ENCODE data around the gene MLLT6. TPM values are rescaled to one million over a fixed set of nuclear protein-coding genes. Genes with fewer than 3 reads are reported as not detected.
A peak's percentile ranks its signal among the peaks of the same experiment; 100 is the strongest.

The MLLT6 gene
- total RNA-seq, 4 donors from 2014 or later, result 48.2 to 76.8 (median 56.3) TPM

DNA sequence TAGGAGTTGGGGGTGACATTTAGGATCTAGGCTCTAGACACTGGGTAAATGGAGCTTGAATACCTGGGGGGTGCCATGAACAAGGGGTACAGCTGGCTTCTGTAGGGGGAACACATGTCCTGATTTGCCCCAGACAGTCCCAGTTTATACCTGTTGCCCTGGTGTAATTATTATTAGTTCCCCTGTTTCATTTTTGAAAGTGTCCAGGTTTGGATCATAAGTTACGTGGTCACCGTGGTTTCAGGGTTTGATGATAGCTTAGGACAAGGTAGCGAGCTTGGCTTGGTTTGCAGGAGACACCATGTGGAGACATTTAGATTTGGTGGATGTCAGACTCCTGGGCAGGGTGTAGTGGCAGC is 5.5 kb downstream of the MLLT6 start:
- Histone ChIP-seq H3K27me3 (no peaks in the 10 kb centered on the region), H3K36me3 (peaks cover 0 to 51% of the 10 kb centered on the region in 2 donors), H3K9me3 (no peaks in the 10 kb centered on the region), H3K27ac (peak overlapping the region; percentile 66 to 100 (median 84)), H3K4me1 (peaks cover 59 to 61% of the 10 kb centered on the region in 2 donors), H3K4me3 (no peak overlapping the region)
- DNase-seq, result no peak
- intact Hi-C loops (cut with DNase I; ENCODE audit: low total_unique reads) (no loop called here), in situ Hi-C loops (cut with MboI; ENCODE audit: low sequenced_read_pairs in 4 of 4) (no loop called here)
- ATAC-seq, result no peak
- TF ChIP-seq POLR2A (IDR thresholded peaks at IDR 0.05), result no peak
- TF ChIP-seq, protein P1, sequence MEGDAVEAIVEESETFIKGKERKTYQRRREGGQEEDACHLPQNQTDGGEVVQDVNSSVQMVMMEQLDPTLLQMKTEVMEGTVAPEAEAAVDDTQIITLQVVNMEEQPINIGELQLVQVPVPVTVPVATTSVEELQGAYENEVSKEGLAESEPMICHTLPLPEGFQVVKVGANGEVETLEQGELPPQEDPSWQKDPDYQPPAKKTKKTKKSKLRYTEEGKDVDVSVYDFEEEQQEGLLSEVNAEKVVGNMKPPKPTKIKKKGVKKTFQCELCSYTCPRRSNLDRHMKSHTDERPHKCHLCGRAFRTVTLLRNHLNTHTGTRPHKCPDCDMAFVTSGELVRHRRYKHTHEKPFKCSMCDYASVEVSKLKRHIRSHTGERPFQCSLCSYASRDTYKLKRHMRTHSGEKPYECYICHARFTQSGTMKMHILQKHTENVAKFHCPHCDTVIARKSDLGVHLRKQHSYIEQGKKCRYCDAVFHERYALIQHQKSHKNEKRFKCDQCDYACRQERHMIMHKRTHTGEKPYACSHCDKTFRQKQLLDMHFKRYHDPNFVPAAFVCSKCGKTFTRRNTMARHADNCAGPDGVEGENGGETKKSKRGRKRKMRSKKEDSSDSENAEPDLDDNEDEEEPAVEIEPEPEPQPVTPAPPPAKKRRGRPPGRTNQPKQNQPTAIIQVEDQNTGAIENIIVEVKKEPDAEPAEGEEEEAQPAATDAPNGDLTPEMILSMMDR (IDR thresholded peaks at IDR 0.05 in 4 of 5, conservative IDR thresholded peaks at IDR 0.05 in 1 of 5), result no peak

DNA sequence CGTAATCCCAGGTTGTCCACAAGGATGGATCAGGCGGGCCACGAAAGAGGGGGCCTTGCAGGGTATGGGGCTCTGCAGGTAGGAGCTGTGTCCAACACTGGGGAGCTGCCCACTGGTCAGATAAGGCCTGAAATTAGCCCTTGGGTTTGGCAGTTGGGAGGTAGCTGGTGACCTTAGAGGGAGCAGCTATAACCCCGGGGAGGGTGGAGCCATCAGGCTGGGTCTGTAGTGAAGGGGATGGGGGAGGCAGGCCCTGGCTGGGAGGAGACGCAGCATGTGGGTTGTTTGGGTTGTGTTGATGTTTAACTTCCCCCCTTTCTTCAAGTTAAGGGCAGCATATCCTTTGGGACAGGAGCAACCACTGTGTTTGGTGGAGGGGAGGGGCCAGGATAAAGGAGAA is 5.9 kb downstream of the MLLT6 start:
- Histone ChIP-seq H3K27me3 (no peaks in the 10 kb centered on the region), H3K4me1 (peaks cover 59 to 61% of the 10 kb centered on the region in 2 donors), H3K9me3 (no peaks in the 10 kb centered on the region), H3K27ac (peak overlapping the region; percentile 66 to 100 (median 84)), H3K4me3 (no peak overlapping the region), H3K36me3 (peaks cover 0 to 55% of the 10 kb centered on the region in 2 donors)
- in situ Hi-C loops (cut with MboI; ENCODE audit: low sequenced_read_pairs in 4 of 4), result no loop called here
- no peak for ATAC-seq
- intact Hi-C loops (cut with DNase I; ENCODE audit: low total_unique reads), result no loop called here
- DNase-seq, result no peak
- TF ChIP-seq, protein P1 (IDR thresholded peaks at IDR 0.05 in 4 of 5, conservative IDR thresholded peaks at IDR 0.05 in 1 of 5), result no peak
- no peak for TF ChIP-seq POLR2A (IDR thresholded peaks at IDR 0.05)

DNA sequence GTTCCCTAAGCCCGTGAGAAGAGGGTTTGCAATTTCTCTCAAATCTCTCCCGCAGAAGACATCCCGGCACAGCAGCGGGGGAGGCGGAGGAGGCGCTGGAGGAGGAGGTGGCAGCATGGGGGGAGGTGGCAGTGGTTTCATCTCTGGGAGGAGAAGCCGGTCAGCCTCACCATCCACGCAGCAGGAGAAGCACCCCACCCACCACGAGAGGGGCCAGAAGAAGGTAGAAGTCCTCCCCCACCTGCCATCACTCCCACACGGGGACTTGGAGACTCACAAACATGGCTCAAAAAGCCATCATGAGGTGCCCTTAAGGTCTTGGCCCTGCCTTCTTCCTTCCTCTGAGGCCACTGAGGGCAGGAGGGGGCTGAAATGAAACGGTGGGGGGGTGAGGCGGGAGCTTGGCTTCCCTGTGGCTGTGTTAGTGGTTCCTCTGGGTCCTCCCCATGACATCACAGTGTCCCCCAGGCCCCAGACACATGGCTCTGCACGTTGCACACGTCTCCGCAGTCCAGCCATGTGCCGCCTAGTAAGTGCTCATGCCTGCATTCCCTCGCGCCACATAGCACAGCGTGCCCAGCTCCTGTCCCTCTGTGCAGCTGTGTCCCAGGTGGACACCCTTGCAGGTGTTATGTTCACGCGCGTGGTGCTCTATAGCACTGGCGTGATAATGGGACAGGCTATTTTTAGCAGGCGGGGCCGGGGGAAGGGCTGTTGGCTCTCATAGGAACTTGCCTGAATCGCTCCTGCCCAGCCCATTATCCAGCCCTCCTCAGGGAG is 6.9 kb downstream of the MLLT6 start:
- in situ Hi-C loops (cut with MboI; ENCODE audit: low sequenced_read_pairs in 4 of 4), result no loop called here
- ATAC-seq, result peak; percentile 67 to 68
- Histone ChIP-seq H3K36me3 (peaks cover 0 to 65% of the 10 kb centered on the region in 2 donors), H3K9me3 (no peaks in the 10 kb centered on the region), H3K27me3 (no peaks in the 10 kb centered on the region), H3K4me3 (no peak overlapping the region), H3K27ac (peak overlapping the region; percentile 66 to 100 (median 84)), H3K4me1 (peaks cover 49 to 55% of the 10 kb centered on the region in 2 donors)
- intact Hi-C loops (cut with DNase I; ENCODE audit: low total_unique reads), result no loop called here
- TF ChIP-seq POLR2A (IDR thresholded peaks at IDR 0.05), result peak in 1 of 2 donors; percentile 21
- TF ChIP-seq, protein P1 (IDR thresholded peaks at IDR 0.05 in 4 of 5, conservative IDR thresholded peaks at IDR 0.05 in 1 of 5), result no peak
- DNase-seq, result peak; percentile 74 to 84

DNA sequence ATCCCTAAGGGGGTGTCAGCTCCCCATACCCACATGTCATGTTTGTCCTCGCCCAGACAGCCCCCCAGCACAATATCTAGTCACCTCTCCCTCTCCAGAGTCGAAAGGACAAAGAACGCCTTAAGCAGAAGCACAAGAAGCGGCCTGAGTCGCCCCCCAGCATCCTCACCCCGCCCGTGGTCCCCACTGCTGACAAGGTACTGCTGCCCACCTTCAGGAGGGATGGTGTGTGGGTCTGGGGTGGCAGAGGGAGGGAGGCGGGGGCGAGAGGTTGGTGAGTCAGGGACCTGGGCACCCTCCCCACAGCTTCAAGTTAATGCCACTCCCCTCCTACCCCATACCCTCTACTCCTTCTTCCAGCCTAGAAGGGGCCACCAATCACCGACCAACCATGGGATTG is 7.5 kb downstream of the MLLT6 start:
- Histone ChIP-seq H3K9me3 (no peaks in the 10 kb centered on the region), H3K4me3 (no peak overlapping the region), H3K36me3 (peaks cover 0 to 70% of the 10 kb centered on the region in 2 donors), H3K27me3 (no peaks in the 10 kb centered on the region), H3K27ac (peak overlapping the region; percentile 66 to 100 (median 84)), H3K4me1 (peaks cover 45 to 49% of the 10 kb centered on the region in 2 donors)
- intact Hi-C loops (cut with DNase I; ENCODE audit: low total_unique reads) (no loop called here), in situ Hi-C loops (cut with MboI; ENCODE audit: low sequenced_read_pairs in 4 of 4) (no loop called here)
- no peak for ATAC-seq
- no peak for DNase-seq
- TF ChIP-seq, protein P1 (IDR thresholded peaks at IDR 0.05 in 4 of 5, conservative IDR thresholded peaks at IDR 0.05 in 1 of 5), result no peak
- no peak for TF ChIP-seq POLR2A (IDR thresholded peaks at IDR 0.05)

Measured in gastrocnemius medialis (tissue), 4 donors.